HG03457 (cell line): ENCODE data around the gene AOPEP.

Experiments used
- ATAC-seq: cut with Tn5 transposase; IDR thresholded peaks from one replicate; pipeline ENCODE4 v1.9.1; 2021; ENCODE audit warnings: moderate number of reproducible peaks; ENCODE audit not compliant: unreplicated experiment

The AOPEP gene

GRCh38 chr9:94807556-94807955 is 81.1 kb downstream of the AOPEP start:
- no peak for ATAC-seq

GRCh38 chr9:94808926-94809700 is 82.6 kb downstream of the AOPEP start:
- no peak for ATAC-seq

GRCh38 chr9:94809778-94810177 is 83.3 kb downstream of the AOPEP start:
- no peak for ATAC-seq

- no peak for ATAC-seq
Measured at GRCh38 chr9:94811074-94811473, 84.6 kb downstream of the AOPEP start.

GRCh38 chr9:94812343-94812742 is 85.8 kb downstream of the AOPEP start:
- no peak for ATAC-seq

GRCh38 chr9:94813379-94813778 is 86.9 kb downstream of the AOPEP start:
- ATAC-seq = no peak

GRCh38 chr9:94817291-94818177 is 91.0 kb downstream of the AOPEP start:
- no peak for ATAC-seq

GRCh38 chr9:94818178-94818541 is 91.7 kb downstream of the AOPEP start:
- ATAC-seq = no peak

GRCh38 chr9:94819161-94819687 is 92.7 kb downstream of the AOPEP start:
- no peak for ATAC-seq

- peak; percentile 65 for ATAC-seq
Measured at GRCh38 chr9:94821098-94821887, 94.8 kb downstream of the AOPEP start.

GRCh38 chr9:94822273-94822672 is 95.8 kb downstream of the AOPEP start:
- no peak for ATAC-seq

GRCh38 chr9:94823710-94824109 is 97.2 kb downstream of the AOPEP start:
- no peak for ATAC-seq

- ATAC-seq = no peak
Measured at GRCh38 chr9:94824411-94824810, 97.9 kb downstream of the AOPEP start.

GRCh38 chr9:94824913-94825610 is 98.6 kb downstream of the AOPEP start:
- no peak for ATAC-seq

GRCh38 chr9:94825611-94825958 is 99.1 kb downstream of the AOPEP start:
- no peak for ATAC-seq

- no peak for ATAC-seq
Measured at GRCh38 chr9:94826044-94826443, 99.5 kb downstream of the AOPEP start.

- no peak for ATAC-seq
Measured at GRCh38 chr9:94826644-94827410, 100.3 kb downstream of the AOPEP start.

- no peak for ATAC-seq
Measured at GRCh38 chr9:94827584-94828304, 101.2 kb downstream of the AOPEP start.

GRCh38 chr9:94829380-94830070 is 103.0 kb downstream of the AOPEP start:
- no peak for ATAC-seq
